ENCODE results near the gene CSPG4. TPM values are rescaled to one million over a fixed set of nuclear protein-coding genes. Genes with fewer than 3 reads are reported as not detected.
A peak's percentile ranks its signal among the peaks of the same experiment; 100 is the strongest.
"Not testable (repeated sequence)": the region's sequence is repeated elsewhere in the genome, so short reads cannot be mapped to it uniquely, and the experiment has no call there.

CSPG4 gene
- total and polyA plus RNA-seq, 2 donors (not counting 1 experiment from before 2014, with no cell fraction given), result 0.03 to 0.15 TPM

- intact Hi-C loops (cut with micrococcal nuclease), result loop anchor here (10.0 kb wide), 2 partner anchors 169 to 1361 kb away; partner anchors contain the start of gene FBXO22
- no peaks in the 10 kb centered on the region for H3K9me3 ChIP-seq (ENCODE audit: control extremely low read depth in 1 of 3, control insufficient read depth in 2 of 3, insufficient read depth in 1 of 3, low read length in 2 of 3)
- H3K4me3 ChIP-seq (ENCODE audit: control extremely low read depth in 1 of 5, extremely low read depth in 1 of 5, insufficient read depth in 1 of 5, low read depth in 2 of 5, low read length in 4 of 5), result no peak overlapping the region
- no peak overlapping the region for H3K9ac ChIP-seq (ENCODE audit: low read length)
- CTCF ChIA-PET, result no interaction called here
- H3K79me2 ChIP-seq (ENCODE audit: control insufficient read depth, insufficient read depth, low read length), result no peaks in the 10 kb centered on the region
- no peak overlapping the region for H2AFZ ChIP-seq (ENCODE audit: insufficient read depth, low read depth, low read length, poor library complexity, severe bottlenecking)
- H3K27me3 ChIP-seq (replicated peaks in 1 of 4; ENCODE audit: control extremely low read depth in 1 of 4, control insufficient read depth in 3 of 4, insufficient read depth in 4 of 4, low read length in 3 of 4), result peaks cover 0 to 11% (median 3%) of the 10 kb centered on the region in 4 experiments
- ATAC-seq (ENCODE audit: low read depth) (no peak), DNase-seq (no peak)
- TF ChIP-seq CTCF (IDR thresholded peaks at IDR 0.05), result no peak
- TF ChIP-seq EZH2 (IDR thresholded peaks at IDR 0.05; ENCODE audit: borderline replicate concordance, insufficient read depth, low read depth, low read length, poor library complexity, severe bottlenecking), result no peak
- H3K4me3 Mint-ChIP-seq, result peak overlapping the region; percentile 74
- H3K27ac Mint-ChIP-seq, result no peak overlapping the region
- H3K27me3 Mint-ChIP-seq, result peaks cover 12% of the 10 kb centered on the region
- no peaks in the 10 kb centered on the region for H4K20me1 ChIP-seq (ENCODE audit: control insufficient read depth, insufficient read depth, low read length, poor library complexity, severe bottlenecking)
- POLR2A ChIA-PET, result no interaction called here
- peaks cover 9 to 26% of the 10 kb centered on the region in 2 donors for H3K4me1 ChIP-seq (ENCODE audit: control insufficient read depth in 2 of 2, insufficient read depth in 2 of 2, low read length in 2 of 2)
- no peaks in the 10 kb centered on the region for H3K36me3 ChIP-seq (replicated peaks in 1 of 2; ENCODE audit: control extremely low read depth in 1 of 2, control insufficient read depth in 1 of 2, extremely low read depth in 1 of 2, insufficient read depth in 2 of 2, low read length in 1 of 2)
- 92% methylated on average over 8 of the region's 8 CpGs for WGBS (ENCODE audit: insufficient coverage)
- H3K27ac ChIP-seq (ENCODE audit: low read length in 2 of 2), result no peak overlapping the region
- no peak overlapping the region for H3K4me2 ChIP-seq (replicated peaks; ENCODE audit: low read depth, low read length, poor library complexity, severe bottlenecking)
- no peaks in the 10 kb centered on the region for H3K9me3 Mint-ChIP-seq (ENCODE audit: insufficient read depth)
- H3K4me1 Mint-ChIP-seq, result peaks cover 29% of the 10 kb centered on the region
Observed at GRCh38 chr15:75736256-75736655, 23.6 kb upstream of the CSPG4 start.

DNA sequence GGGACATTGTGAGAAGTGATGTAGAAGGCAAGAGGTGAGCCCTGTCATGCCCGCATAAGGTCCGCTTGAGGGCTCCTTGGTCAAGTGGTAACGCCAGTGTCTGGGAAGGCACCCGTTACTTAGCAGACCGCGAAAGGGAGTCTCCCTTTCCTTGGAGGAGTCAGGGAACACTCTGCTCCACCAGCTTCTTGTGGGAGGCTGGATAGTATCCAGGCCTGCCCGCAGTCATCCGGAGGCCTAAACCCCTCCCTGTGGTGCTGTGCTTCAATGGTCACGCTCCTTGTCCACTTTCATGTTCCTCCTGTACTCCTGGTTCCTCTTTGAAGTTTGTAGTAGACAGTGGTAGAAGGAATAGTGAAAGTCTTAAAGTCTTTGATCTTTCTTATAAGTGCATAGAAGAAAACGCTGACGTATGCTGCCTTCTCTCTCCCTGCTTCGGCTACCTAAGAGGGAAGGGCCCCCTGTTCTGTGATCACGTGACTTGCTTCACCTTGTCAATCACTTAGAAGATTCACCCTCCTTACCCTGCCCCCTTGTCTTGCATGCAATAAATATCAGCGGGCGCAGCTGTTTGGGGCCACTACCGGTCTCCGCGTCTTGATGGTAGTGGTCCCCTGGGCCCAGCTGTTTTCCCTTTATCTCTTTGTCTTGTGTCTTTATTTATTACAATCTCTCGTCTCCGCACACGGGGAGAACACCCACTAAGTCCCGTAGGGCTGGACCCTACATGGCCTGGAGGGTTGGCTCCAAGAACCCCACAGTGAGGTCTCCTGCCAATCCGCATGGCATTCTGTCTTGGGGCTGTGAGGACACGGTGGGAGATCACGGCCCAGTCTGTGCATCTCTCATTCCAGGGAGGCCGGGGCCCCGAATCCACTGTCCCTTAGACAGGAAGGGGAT is 22.5 kb upstream of the CSPG4 start:
- POLR2A ChIA-PET; H3K27me3 Mint-ChIP-seq; H2AFZ ChIP-seq (ENCODE audit: insufficient read depth, low read depth, low read length, poor library complexity, severe bottlenecking); H3K9me3 Mint-ChIP-seq (ENCODE audit: insufficient read depth); H3K36me3 ChIP-seq (replicated peaks in 1 of 2; ENCODE audit: control extremely low read depth in 1 of 2, control insufficient read depth in 1 of 2, extremely low read depth in 1 of 2, insufficient read depth in 2 of 2, low read length in 1 of 2); H3K27ac Mint-ChIP-seq; H3K27ac ChIP-seq (ENCODE audit: low read length in 2 of 2); H3K4me2 ChIP-seq (replicated peaks; ENCODE audit: low read depth, low read length, poor library complexity, severe bottlenecking); H4K20me1 ChIP-seq (ENCODE audit: control insufficient read depth, insufficient read depth, low read length, poor library complexity, severe bottlenecking); H3K9me3 ChIP-seq (ENCODE audit: control extremely low read depth in 1 of 3, control insufficient read depth in 2 of 3, insufficient read depth in 1 of 3, low read length in 2 of 3); H3K9ac ChIP-seq (ENCODE audit: low read length); H3K27me3 ChIP-seq (replicated peaks in 1 of 4; ENCODE audit: control extremely low read depth in 1 of 4, control insufficient read depth in 3 of 4, insufficient read depth in 4 of 4, low read length in 3 of 4); ATAC-seq (ENCODE audit: low read depth); H3K79me2 ChIP-seq (ENCODE audit: control insufficient read depth, insufficient read depth, low read length); H3K4me3 ChIP-seq (ENCODE audit: control extremely low read depth in 1 of 5, extremely low read depth in 1 of 5, insufficient read depth in 1 of 5, low read depth in 2 of 5, low read length in 4 of 5); H3K4me3 Mint-ChIP-seq: not testable (repeated sequence)
- intact Hi-C loops (cut with micrococcal nuclease), result loop anchor here (10.0 kb wide), 2 partner anchors 170 to 1360 kb away; partner anchors contain the start of gene FBXO22
- CTCF ChIA-PET, result interaction anchor here (0.8 kb wide), 1 partner anchor 43 kb away, joined by 3 read pairs; no protein-coding TSS in a partner anchor
- 87% methylated on average over 16 of the region's 27 CpGs for WGBS (ENCODE audit: insufficient coverage)
- peaks cover 9 to 26% of the 10 kb centered on the region in 2 donors for H3K4me1 ChIP-seq (ENCODE audit: control insufficient read depth in 2 of 2, insufficient read depth in 2 of 2, low read length in 2 of 2)
- DNase-seq, result peak; percentile 18
- H3K4me1 Mint-ChIP-seq, result peaks cover 32% of the 10 kb centered on the region
